K562 (cell line): ENCODE data around the gene IGSF9. TPM values are rescaled to one million over a fixed set of nuclear protein-coding genes. Genes with fewer than 3 reads are reported as not detected.

Experiments used
- ATAC-seq: fragments of 200-7000 bp; cut with Tn5 transposase; 3 replicates; pipeline ENCODE4 v1.9.1; 2020; ENCODE audit warnings: moderate library complexity
- BruUV-seq: library from RNA; stranded (reverse); fragments of 400-500 nt; replicated peaks from 2 replicates; lab custom pipeline; 2021; lab: Mats Ljungman, UMichigan
- CTCF ChIA-PET: fragments of 300-600 bp; formaldehyde crosslinking; extraction: SDS; loops from one replicate; lab custom pipeline; 2021; ENCODE audit warnings: low intra/inter-chr PET ratio; lab: Yijun Ruan, JAX
- POLR2A ChIA-PET: fragments of 300-600, 350-650 bp; sonication (Branson Sonifier 250); formaldehyde crosslinking; extraction: SDS; loops from one replicate; lab custom pipeline; 2021; ENCODE audit warnings: antibody characterized with exemption, inconsistent platforms; lab: Yijun Ruan, JAX
- DNase-seq, 4 experiments: peaks; one replicate each; pipeline versions ENCODE4 v3.0.0 to v3.0.0-alpha.2; 2011 to 2018; ENCODE audit warnings: low spot score in 3 of 4, mixed read lengths in 3 of 4; ENCODE audit errors: extremely low read depth in 1 of 4
- FAIRE-seq: peaks from 2 replicates; lab custom pipeline; 2011; peaks lifted over from hg19 to GRCh38; lab: Jason Lieb, UNC
- H2AFZ ChIP-seq: 2 replicates; pipeline ENCODE4 v1.6.0; 2011; ENCODE audit warnings: low read depth, low read length, control low read depth, inconsistent platforms
- H3K27ac ChIP-seq: fragments of 200-600 bp; 3 replicates; pipeline ENCODE4 v1.8.0; 2011; ENCODE audit warnings: low read depth, mild to moderate bottlenecking, control low read depth, inconsistent platforms, low read length, moderate library complexity, mixed read lengths; ENCODE audit errors: extremely low read depth
- H3K27me3 ChIP-seq, 2 experiments: fragments of 300-600 bp in 1 of 2; 2 replicates in 1 of 2; 3 replicates in 1 of 2; pipeline versions ENCODE4 v1.6.0 to v1.8.0; 2011; ENCODE audit warnings: inconsistent platforms in 2 of 2, low read length in 2 of 2, mild to moderate bottlenecking in 1 of 2, mixed read lengths in 1 of 2, moderate library complexity in 1 of 2; ENCODE audit not compliant: control insufficient read depth in 2 of 2, insufficient read depth in 2 of 2
- H3K36me3 ChIP-seq: fragments of 300-600 bp; 3 replicates; pipeline ENCODE4 v1.8.0; 2011; ENCODE audit warnings: mild to moderate bottlenecking, low read length, inconsistent platforms; ENCODE audit not compliant: control insufficient read depth, insufficient read depth
- H3K4me1 ChIP-seq, 2 experiments: fragments of 200-600 bp in 1 of 2; replicated peaks in 1 of 2; 2 replicates in 1 of 2; 3 replicates in 1 of 2; pipeline versions ENCODE4 v1.5.1 to v1.8.0; 2011; ENCODE audit warnings: inconsistent platforms in 2 of 2, low read length in 2 of 2, mild to moderate bottlenecking in 1 of 2, mixed read lengths in 1 of 2, moderate library complexity in 1 of 2; ENCODE audit not compliant: control insufficient read depth in 2 of 2, insufficient read depth in 2 of 2
- H3K4me2 ChIP-seq: 2 replicates; pipeline ENCODE4 v1.6.1; 2011; ENCODE audit warnings: low read length, control low read depth, inconsistent platforms, mixed read lengths; ENCODE audit not compliant: insufficient read depth
- H3K4me3 ChIP-seq: fragments of 200-600 bp; sonication (generic), shearing (Covaris generic); 2 replicates; pipeline ENCODE4 v1.5.1; 2016; ENCODE audit warnings: control low read depth, inconsistent platforms
- H3K79me2 ChIP-seq: fragments of 200-600 bp; 3 replicates; pipeline ENCODE4 v1.8.0; 2011; ENCODE audit warnings: low read length, inconsistent platforms; ENCODE audit not compliant: control insufficient read depth, insufficient read depth
- H3K9ac ChIP-seq, 2 experiments: 2 replicates each; pipeline versions ENCODE4 v1.6.0 to v1.6.1; 2011; ENCODE audit warnings: low read depth in 2 of 2, low read length in 2 of 2, control low read depth in 1 of 2, inconsistent platforms in 1 of 2, mild to moderate bottlenecking in 1 of 2, mixed read lengths in 1 of 2; ENCODE audit not compliant: insufficient read depth in 1 of 2
- H3K9me1 ChIP-seq: one replicate; pipeline ENCODE4 v1.6.0; 2011; ENCODE audit warnings: inconsistent platforms, mild to moderate bottlenecking, low read length, moderate library complexity; ENCODE audit not compliant: control insufficient read depth, insufficient read depth
- H3K9me3 ChIP-seq: replicated peaks from 2 replicates; pipeline ENCODE4 v1.5.1; 2011; ENCODE audit warnings: low read depth, low read length, inconsistent platforms; ENCODE audit not compliant: control insufficient read depth, insufficient read depth
- H4K20me1 ChIP-seq: replicated peaks from 2 replicates; pipeline ENCODE4 v1.6.1; 2011; ENCODE audit warnings: low read length, inconsistent platforms, mixed read lengths; ENCODE audit not compliant: control insufficient read depth, insufficient read depth
- MCM5 ChIP-seq: fragments of 450-650 bp; IDR thresholded peaks from 2 replicates; pipeline ENCODE4 v1.6.1; 2016; ENCODE audit warnings: low read depth
- POLR3A ChIP-seq: IDR thresholded peaks from 2 replicates; pipeline ENCODE4 v1.6.1; 2011; ENCODE audit warnings: borderline replicate concordance, mild to moderate bottlenecking, moderate library complexity; ENCODE audit not compliant: insufficient read length, insufficient read depth; ENCODE audit errors: extremely low read depth
- RBFOX2 ChIP-seq: fragments of 200-400 bp; formaldehyde crosslinking; IDR thresholded peaks from 2 replicates; pipeline ENCODE4 v1.6.1; 2017; ENCODE audit warnings: low read depth, mild to moderate bottlenecking, low read length, moderate library complexity
- VEZF1 ChIP-seq: fragments of 200-800 bp; sonication (Bioruptor generic); IDR thresholded peaks from 2 replicates; pipeline ENCODE4 v1.6.1; 2017; ENCODE audit warnings: missing genetic modification characterization, missing compliant biosample characterization
- WGBS: fragments of 100-300 bp; shearing (Covaris generic); methylation state at CpG from one replicate; pipeline ENCODE4 v1.1.6; 2016; ENCODE audit warnings: low coverage, mixed read lengths; ENCODE audit not compliant: insufficient coverage; ENCODE audit errors: missing lambda C conversion rate; 5-methylcytosine and 5-hydroxymethylcytosine counted together
- in situ Hi-C: fragments of 300-500 bp; cut with MboI; formaldehyde crosslinking; loops from 4 replicates; pipeline ENCODE4 v1.15.0; 2018; ENCODE audit warnings: inconsistent platforms, mixed read lengths
- intact Hi-C: fragments of 100-400 bp; cut with micrococcal nuclease; formaldehyde crosslinking; loops from 2 replicates; pipeline ENCODE4 v1.14.2; 2022
- polyA plus RNA-seq, 8 experiments: library from polyadenylated mRNA; depleted of rRNA in 4 of 8; stranded (reverse) in 5 of 8; unstranded in 3 of 8; fragments of >200 nt; fragmentation: Nextera tagmentation in 2 of 8; fragmentation: Illumina TruSeq in 1 of 8; extraction: Ambion mirVana in 2 of 8; extraction: Trizol in 1 of 8; gene quantifications; 2 replicates each; pipeline versions ENCODE4 v1.2.1 to v1.2.3, GENCODE V29; 2011 to 2014; ENCODE audit warnings: inconsistent platforms in 1 of 8, missing spikeins in 1 of 8
- total RNA-seq, 7 experiments: library from RNA; depleted of rRNA in 6 of 7; stranded (reverse); fragments of >200 nt in 6 of 7; fragmentation: Illumina TruSeq in 2 of 7; extraction: Trizol in 2 of 7; gene quantifications; 2 replicates each; pipeline versions ENCODE4 v1.2.1 to v1.2.3, GENCODE V29; 2011 to 2021; ENCODE audit warnings: low replicate concordance in 1 of 7

The IGSF9 gene
- total and polyA plus RNA-seq, 9 of the 15 experiments (the other 6 are each of a cell fraction or from before 2014, with no cell fraction given): 0.03 to 0.29 (median 0.07) TPM; not detected in 1

GRCh38 chr1:159920651-159921050 lies 24.8 kb downstream of the IGSF9 start:
- peak overlapping the region in 1 of 2 experiments; percentile 99; a peak in 1 of 4 replicates for H3K9ac ChIP-seq
- POLR2A ChIA-PET: interaction anchor here (0.8 to 0.9 kb wide), 2 partner anchors 9 to 17 kb away, joined by 4 read pairs; no protein-coding TSS in a partner anchor
- H3K9me3 ChIP-seq: no peaks in the 10 kb centered on the region
- ATAC-seq: no peak
- TF ChIP-seq VEZF1 (CRISPR knock-in tag): 0 out of 2 replicates have a peak, but pooled peaks have one; percentile 18
- TF ChIP-seq MCM5: no peak
- no peak for FAIRE-seq
- no peak for DNase-seq
- peaks cover 71% of the 10 kb centered on the region for H3K36me3 ChIP-seq
- H3K4me2 ChIP-seq: 0 out of 2 replicates have a peak overlapping the region, but pooled peaks have one; percentile 94
- H3K4me3 ChIP-seq: no peak overlapping the region
- peaks cover 12% of the 10 kb centered on the region for H3K9me1 ChIP-seq
- 0 out of 3 replicates have a peak overlapping the region, but pooled peaks have one; percentile 100 for H3K27ac ChIP-seq
- CTCF ChIA-PET: no interaction called here
- H3K79me2 ChIP-seq: peaks cover 62% of the 10 kb centered on the region
- peaks cover 24 to 44% of the 10 kb centered on the region in 2 experiments for H3K4me1 ChIP-seq
- H4K20me1 ChIP-seq: peaks cover 39% of the 10 kb centered on the region
- H2AFZ ChIP-seq: no peak overlapping the region
- no TSS peak for BruUV-seq
- intact Hi-C loops (loop anchor here (10.0 kb wide), 2 partner anchors 86 to 344 kb away; partner anchors contain the start of gene DCAF8), in situ Hi-C loops (no loop called here)
- 58% methylated on average over 1 of the region's 1 CpG for WGBS
- H3K27me3 ChIP-seq: no peaks in the 10 kb centered on the region

GRCh38 chr1:159920202-159920601 lies 25.2 kb downstream of the IGSF9 start:
- in situ Hi-C loops: no loop called here
- no peaks in the 10 kb centered on the region for H3K27me3 ChIP-seq
- BruUV-seq: no TSS peak
- intact Hi-C loops: loop anchor here (10.0 kb wide), 2 partner anchors 85 to 345 kb away; partner anchors contain the start of gene DCAF8
- H3K9me3 ChIP-seq: no peaks in the 10 kb centered on the region
- ChIA-PET POLR2A (interaction anchor here (0.8 to 0.9 kb wide), 2 partner anchors 10 to 17 kb away, joined by 4 read pairs; no protein-coding TSS in a partner anchor), CTCF (no interaction called here)
- H3K9ac ChIP-seq: peak overlapping the region in 1 of 2 experiments; percentile 46; a peak in 1 of 4 replicates
- 93% methylated on average over 8 of the region's 10 CpGs for WGBS
- H3K79me2 ChIP-seq: peaks cover 58% of the 10 kb centered on the region
- H3K27ac ChIP-seq: no peak overlapping the region; the same call in 2 of the 3 replicates
- H3K9me1 ChIP-seq: peaks cover 12% of the 10 kb centered on the region
- H3K4me3 ChIP-seq: no peak overlapping the region
- H2AFZ ChIP-seq: no peak overlapping the region
- no peak for FAIRE-seq
- ATAC-seq: no peak
- peaks cover 24 to 39% of the 10 kb centered on the region in 2 experiments for H3K4me1 ChIP-seq
- TF ChIP-seq RBFOX2 (peak; percentile 41), POLR3A (no peak)
- no peak overlapping the region for H3K4me2 ChIP-seq
- no peak for DNase-seq
- H3K36me3 ChIP-seq: peaks cover 72% of the 10 kb centered on the region
- peaks cover 39% of the 10 kb centered on the region for H4K20me1 ChIP-seq
